ENCODE data around the gene ATP10A. TPM values are rescaled to one million over a fixed set of nuclear protein-coding genes. Genes with fewer than 3 reads are reported as not detected.

Gene ATP10A
- total and polyA plus RNA-seq, 2 of the 8 experiments (the other 6 are each of a cell fraction or from before 2014, with no cell fraction given): 2.0 to 2.8 TPM

DNA sequence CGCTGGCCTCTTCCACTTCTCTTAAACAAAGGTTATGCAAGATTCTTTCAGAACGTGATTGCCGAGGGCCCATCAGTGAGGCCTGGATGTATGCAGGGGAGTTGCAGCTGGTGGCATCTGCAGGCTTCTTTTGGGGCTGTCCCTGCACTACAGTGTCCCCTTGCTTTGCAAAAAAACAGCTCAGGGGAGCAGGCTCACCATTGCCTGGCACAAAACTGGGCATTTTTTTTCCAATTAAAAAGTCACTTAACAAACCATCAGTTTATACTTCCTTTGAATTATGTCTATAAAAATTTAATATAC lies 148.6 kb downstream of the ATP10A start (continued):
- TF ChIP-seq, protein P1, sequence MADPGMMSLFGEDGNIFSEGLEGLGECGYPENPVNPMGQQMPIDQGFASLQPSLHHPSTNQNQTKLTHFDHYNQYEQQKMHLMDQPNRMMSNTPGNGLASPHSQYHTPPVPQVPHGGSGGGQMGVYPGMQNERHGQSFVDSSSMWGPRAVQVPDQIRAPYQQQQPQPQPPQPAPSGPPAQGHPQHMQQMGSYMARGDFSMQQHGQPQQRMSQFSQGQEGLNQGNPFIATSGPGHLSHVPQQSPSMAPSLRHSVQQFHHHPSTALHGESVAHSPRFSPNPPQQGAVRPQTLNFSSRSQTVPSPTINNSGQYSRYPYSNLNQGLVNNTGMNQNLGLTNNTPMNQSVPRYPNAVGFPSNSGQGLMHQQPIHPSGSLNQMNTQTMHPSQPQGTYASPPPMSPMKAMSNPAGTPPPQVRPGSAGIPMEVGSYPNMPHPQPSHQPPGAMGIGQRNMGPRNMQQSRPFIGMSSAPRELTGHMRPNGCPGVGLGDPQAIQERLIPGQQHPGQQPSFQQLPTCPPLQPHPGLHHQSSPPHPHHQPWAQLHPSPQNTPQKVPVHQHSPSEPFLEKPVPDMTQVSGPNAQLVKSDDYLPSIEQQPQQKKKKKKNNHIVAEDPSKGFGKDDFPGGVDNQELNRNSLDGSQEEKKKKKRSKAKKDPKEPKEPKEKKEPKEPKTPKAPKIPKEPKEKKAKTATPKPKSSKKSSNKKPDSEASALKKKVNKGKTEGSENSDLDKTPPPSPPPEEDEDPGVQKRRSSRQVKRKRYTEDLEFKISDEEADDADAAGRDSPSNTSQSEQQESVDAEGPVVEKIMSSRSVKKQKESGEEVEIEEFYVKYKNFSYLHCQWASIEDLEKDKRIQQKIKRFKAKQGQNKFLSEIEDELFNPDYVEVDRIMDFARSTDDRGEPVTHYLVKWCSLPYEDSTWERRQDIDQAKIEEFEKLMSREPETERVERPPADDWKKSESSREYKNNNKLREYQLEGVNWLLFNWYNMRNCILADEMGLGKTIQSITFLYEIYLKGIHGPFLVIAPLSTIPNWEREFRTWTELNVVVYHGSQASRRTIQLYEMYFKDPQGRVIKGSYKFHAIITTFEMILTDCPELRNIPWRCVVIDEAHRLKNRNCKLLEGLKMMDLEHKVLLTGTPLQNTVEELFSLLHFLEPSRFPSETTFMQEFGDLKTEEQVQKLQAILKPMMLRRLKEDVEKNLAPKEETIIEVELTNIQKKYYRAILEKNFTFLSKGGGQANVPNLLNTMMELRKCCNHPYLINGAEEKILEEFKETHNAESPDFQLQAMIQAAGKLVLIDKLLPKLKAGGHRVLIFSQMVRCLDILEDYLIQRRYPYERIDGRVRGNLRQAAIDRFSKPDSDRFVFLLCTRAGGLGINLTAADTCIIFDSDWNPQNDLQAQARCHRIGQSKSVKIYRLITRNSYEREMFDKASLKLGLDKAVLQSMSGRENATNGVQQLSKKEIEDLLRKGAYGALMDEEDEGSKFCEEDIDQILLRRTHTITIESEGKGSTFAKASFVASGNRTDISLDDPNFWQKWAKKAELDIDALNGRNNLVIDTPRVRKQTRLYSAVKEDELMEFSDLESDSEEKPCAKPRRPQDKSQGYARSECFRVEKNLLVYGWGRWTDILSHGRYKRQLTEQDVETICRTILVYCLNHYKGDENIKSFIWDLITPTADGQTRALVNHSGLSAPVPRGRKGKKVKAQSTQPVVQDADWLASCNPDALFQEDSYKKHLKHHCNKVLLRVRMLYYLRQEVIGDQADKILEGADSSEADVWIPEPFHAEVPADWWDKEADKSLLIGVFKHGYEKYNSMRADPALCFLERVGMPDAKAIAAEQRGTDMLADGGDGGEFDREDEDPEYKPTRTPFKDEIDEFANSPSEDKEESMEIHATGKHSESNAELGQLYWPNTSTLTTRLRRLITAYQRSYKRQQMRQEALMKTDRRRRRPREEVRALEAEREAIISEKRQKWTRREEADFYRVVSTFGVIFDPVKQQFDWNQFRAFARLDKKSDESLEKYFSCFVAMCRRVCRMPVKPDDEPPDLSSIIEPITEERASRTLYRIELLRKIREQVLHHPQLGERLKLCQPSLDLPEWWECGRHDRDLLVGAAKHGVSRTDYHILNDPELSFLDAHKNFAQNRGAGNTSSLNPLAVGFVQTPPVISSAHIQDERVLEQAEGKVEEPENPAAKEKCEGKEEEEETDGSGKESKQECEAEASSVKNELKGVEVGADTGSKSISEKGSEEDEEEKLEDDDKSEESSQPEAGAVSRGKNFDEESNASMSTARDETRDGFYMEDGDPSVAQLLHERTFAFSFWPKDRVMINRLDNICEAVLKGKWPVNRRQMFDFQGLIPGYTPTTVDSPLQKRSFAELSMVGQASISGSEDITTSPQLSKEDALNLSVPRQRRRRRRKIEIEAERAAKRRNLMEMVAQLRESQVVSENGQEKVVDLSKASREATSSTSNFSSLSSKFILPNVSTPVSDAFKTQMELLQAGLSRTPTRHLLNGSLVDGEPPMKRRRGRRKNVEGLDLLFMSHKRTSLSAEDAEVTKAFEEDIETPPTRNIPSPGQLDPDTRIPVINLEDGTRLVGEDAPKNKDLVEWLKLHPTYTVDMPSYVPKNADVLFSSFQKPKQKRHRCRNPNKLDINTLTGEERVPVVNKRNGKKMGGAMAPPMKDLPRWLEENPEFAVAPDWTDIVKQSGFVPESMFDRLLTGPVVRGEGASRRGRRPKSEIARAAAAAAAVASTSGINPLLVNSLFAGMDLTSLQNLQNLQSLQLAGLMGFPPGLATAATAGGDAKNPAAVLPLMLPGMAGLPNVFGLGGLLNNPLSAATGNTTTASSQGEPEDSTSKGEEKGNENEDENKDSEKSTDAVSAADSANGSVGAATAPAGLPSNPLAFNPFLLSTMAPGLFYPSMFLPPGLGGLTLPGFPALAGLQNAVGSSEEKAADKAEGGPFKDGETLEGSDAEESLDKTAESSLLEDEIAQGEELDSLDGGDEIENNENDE (IDR thresholded peaks at IDR 0.05; ENCODE audit: insufficient replicate concordance, low read length): no peak
- TF ChIP-seq RBBP5 (IDR thresholded peaks at IDR 0.05; ENCODE audit: borderline replicate concordance, low read depth, low read length) (no peak), SP4 (IDR thresholded peaks at IDR 0.05; ENCODE audit: low read length) (no peak)

Measured in H1 (cell line).